Large intestine (tissue), 3 donors: ENCODE measurements around the gene POP7. TPM values are rescaled to one million over a fixed set of nuclear protein-coding genes. Genes with fewer than 3 reads are reported as not detected.

Experiments used
- DNase-seq, 2 donors: peaks; one replicate each; pipeline versions ENCODE4 v3.0.0 to v3.0.0-alpha.2; 2013
- H3K27ac ChIP-seq: one replicate; pipeline ENCODE4 v1.5.1; 2013; ENCODE audit warnings: low read length
- H3K27me3 ChIP-seq: 2 replicates; pipeline ENCODE4 v1.6.1; 2013; ENCODE audit warnings: low read length; ENCODE audit not compliant: control insufficient read depth, insufficient read depth
- H3K36me3 ChIP-seq: 2 replicates; pipeline ENCODE4 v1.6.1; 2013; ENCODE audit warnings: low read length; ENCODE audit not compliant: control insufficient read depth, insufficient read depth
- H3K4me1 ChIP-seq: one replicate; pipeline ENCODE4 v1.6.1; 2013; ENCODE audit warnings: low read length; ENCODE audit not compliant: control insufficient read depth, insufficient read depth
- H3K4me3 ChIP-seq: one replicate; pipeline ENCODE4 v1.5.1; 2013; ENCODE audit warnings: low read length
- H3K9me3 ChIP-seq: one replicate; pipeline ENCODE4 v1.6.1; 2013; ENCODE audit warnings: mild to moderate bottlenecking, low read depth, low read length, moderate library complexity; ENCODE audit not compliant: control insufficient read depth
- WGBS: methylation state at CpG from one replicate; pipeline ENCODE4 v1.1.5; 2013; ENCODE audit warnings: low lambda C conversion rate; ENCODE audit not compliant: insufficient coverage; 5-methylcytosine and 5-hydroxymethylcytosine counted together
- polyA plus RNA-seq: library from polyadenylated mRNA; unstranded; fragments of 120-200 nt; gene quantifications from one replicate; pipeline ENCODE4 v1.2.1, GENCODE V29; 2013

The POP7 gene
- polyA plus RNA-seq, 1 donor = 28.7 TPM

- H3K4me3 ChIP-seq = no peak overlapping the region
- H3K27ac ChIP-seq = no peak overlapping the region
- H3K36me3 ChIP-seq = no peaks in the 10 kb centered on the region
- peaks cover 4% of the 10 kb centered on the region for H3K4me1 ChIP-seq
- H3K9me3 ChIP-seq = no peaks in the 10 kb centered on the region
- no peak for DNase-seq
- no CpG with 5 or more reads among the region's 12 CpGs for WGBS
- peaks cover 3% of the 10 kb centered on the region for H3K27me3 ChIP-seq
Observed at GRCh38 chr7:100726996-100727761, 21.3 kb downstream of the POP7 start.

GRCh38 chr7:100728196-100728595, 22.3 kb downstream of the POP7 start:
- no CpG with 5 or more reads among the region's 8 CpGs for WGBS
- H3K36me3 ChIP-seq = no peaks in the 10 kb centered on the region
- DNase-seq = no peak

DNA sequence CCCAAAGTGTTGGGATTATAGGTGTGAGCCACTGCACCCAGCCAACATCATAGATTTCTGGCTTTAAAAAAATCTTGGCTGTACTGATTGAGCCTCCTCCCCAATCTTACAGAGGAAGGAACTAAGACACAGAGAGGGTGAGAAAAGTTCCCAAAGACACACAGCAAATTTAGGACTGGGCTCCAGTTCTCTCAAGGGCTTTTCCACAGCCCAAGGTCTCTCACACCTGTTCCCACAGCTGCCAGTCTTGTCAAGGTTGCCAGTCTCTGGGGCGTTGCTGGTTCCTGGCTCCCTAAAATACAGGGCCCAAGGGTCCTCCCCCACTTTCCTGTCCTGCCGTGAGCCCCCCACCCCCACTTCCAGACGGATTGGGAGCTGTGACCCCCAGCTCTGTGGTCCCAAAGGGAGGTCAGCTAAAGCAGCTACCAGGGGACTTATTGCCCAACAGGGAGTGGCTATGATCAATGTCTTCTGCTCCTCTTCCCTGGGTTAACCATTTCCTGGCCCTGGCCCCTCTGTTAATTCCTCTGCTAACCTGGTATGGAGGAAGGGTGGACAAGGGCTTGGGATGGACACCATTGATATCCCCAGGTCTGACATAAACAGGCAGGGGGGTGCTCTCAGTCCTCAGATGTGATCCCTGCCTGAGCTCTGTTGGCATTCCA, 24.3 kb downstream of the POP7 start:
- Histone ChIP-seq H3K4me1 (no peaks in the 10 kb centered on the region), H3K36me3 (no peaks in the 10 kb centered on the region), H3K4me3 (no peak overlapping the region), H3K9me3 (no peaks in the 10 kb centered on the region), H3K27me3 (no peaks in the 10 kb centered on the region), H3K27ac (no peak overlapping the region)
- no CpG with 5 or more reads among the region's 3 CpGs for WGBS
- no peak for DNase-seq

More at GRCh38 chr7:100728196-100728595, 22.3 kb downstream of the POP7 start:
- Histone ChIP-seq H3K4me3 (no peak overlapping the region), H3K9me3 (no peaks in the 10 kb centered on the region), H3K4me1 (peaks cover 4% of the 10 kb centered on the region), H3K27me3 (no peaks in the 10 kb centered on the region), H3K27ac (no peak overlapping the region)

DNA sequence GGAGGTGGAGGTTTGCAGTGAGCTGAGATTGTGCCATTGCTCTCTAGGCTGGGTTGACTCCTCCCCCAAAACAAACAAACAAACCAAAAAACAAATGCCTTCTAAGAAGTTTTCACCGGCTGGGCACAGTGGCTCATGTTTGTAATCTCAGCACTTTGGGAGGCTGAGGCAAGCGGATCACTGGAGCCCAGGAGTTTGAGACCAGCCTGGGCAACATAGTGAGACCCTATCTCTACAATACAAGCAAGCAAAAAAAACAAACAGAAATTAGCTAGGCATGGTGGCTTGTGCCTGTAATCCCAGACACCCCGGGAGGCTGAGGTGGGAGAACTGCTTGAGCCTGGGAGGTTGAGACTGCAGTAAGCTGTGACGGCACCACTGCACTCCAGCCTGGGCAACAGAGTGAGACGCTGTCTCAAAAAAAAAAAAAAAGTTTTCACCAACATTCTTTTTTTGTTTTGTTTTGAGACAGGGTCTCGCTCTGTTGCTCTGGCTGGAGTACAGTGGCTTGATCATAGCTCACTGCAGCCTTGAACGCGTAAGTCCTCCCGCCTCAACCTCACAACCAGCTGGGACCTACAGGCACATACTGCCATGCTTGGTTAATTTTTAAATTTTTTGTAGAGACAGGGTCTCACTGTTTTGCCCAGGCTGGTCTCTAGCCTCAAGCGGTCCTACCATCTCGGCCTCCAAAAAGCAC, 26.2 kb downstream of the POP7 start:
- Histone ChIP-seq H3K27me3 (no peaks in the 10 kb centered on the region), H3K27ac (no peak overlapping the region), H3K4me1 (no peaks in the 10 kb centered on the region), H3K4me3 (no peak overlapping the region), H3K36me3 (no peaks in the 10 kb centered on the region), H3K9me3 (no peaks in the 10 kb centered on the region)
- no CpG with 5 or more reads among the region's 11 CpGs for WGBS
- DNase-seq = no peak

GRCh38 chr7:100735730-100736129, 29.8 kb downstream of the POP7 start:
- DNase-seq = no peak
- no peaks in the 10 kb centered on the region for H3K27me3 ChIP-seq
- no CpG with 5 or more reads among the region's 7 CpGs for WGBS
- H3K4me3 ChIP-seq = no peak overlapping the region
- H3K36me3 ChIP-seq = no peaks in the 10 kb centered on the region
- no peak overlapping the region for H3K27ac ChIP-seq
- H3K9me3 ChIP-seq = no peaks in the 10 kb centered on the region
- no peaks in the 10 kb centered on the region for H3K4me1 ChIP-seq

- H3K36me3 ChIP-seq = no peaks in the 10 kb centered on the region
- no CpG with 5 or more reads among the region's 13 CpGs for WGBS
- H3K27ac ChIP-seq = no peak overlapping the region
- no peak for DNase-seq
- no peaks in the 10 kb centered on the region for H3K9me3 ChIP-seq
- no peaks in the 10 kb centered on the region for H3K4me1 ChIP-seq
- no peaks in the 10 kb centered on the region for H3K27me3 ChIP-seq
- H3K4me3 ChIP-seq = no peak overlapping the region
Observed at GRCh38 chr7:100736671-100737070, 30.8 kb downstream of the POP7 start.

- no peaks in the 10 kb centered on the region for H3K4me1 ChIP-seq
- DNase-seq = no peak
- no peaks in the 10 kb centered on the region for H3K9me3 ChIP-seq
- WGBS = no CpG with 5 or more reads among the region's 6 CpGs
- H3K27ac ChIP-seq = no peak overlapping the region
- H3K27me3 ChIP-seq = no peaks in the 10 kb centered on the region
- no peaks in the 10 kb centered on the region for H3K36me3 ChIP-seq
- no peak overlapping the region for H3K4me3 ChIP-seq
Observed at GRCh38 chr7:100739934-100740333, 34.0 kb downstream of the POP7 start.

DNA sequence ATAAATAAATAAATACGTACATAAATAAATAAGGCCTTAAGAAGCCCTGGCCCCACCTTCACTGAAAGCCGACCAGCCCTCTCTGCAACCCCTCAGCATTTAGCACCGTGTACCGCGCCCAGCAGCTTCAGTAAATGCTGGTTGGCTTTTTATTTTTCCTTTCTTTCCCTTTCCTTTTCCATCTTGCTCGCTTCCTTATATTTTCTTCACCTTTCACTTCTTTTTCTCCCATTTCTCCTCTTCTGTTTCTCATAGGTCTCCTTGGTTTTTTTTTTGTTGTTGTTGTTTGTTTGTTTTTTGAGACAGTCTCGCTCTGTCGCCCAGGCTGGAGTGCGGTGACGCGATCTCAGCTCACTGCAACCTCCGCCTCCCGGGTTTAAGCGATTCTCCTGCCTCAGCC, 38.7 kb downstream of the POP7 start:
- H3K4me3 ChIP-seq = no peak overlapping the region
- H3K4me1 ChIP-seq = no peaks in the 10 kb centered on the region
- H3K36me3 ChIP-seq = no peaks in the 10 kb centered on the region
- no peak overlapping the region for H3K27ac ChIP-seq
- H3K9me3 ChIP-seq = peaks cover 2% of the 10 kb centered on the region
- H3K27me3 ChIP-seq = peaks cover 4% of the 10 kb centered on the region
- DNase-seq = no peak
- 94% methylated on average over 4 of the region's 14 CpGs for WGBS

DNA sequence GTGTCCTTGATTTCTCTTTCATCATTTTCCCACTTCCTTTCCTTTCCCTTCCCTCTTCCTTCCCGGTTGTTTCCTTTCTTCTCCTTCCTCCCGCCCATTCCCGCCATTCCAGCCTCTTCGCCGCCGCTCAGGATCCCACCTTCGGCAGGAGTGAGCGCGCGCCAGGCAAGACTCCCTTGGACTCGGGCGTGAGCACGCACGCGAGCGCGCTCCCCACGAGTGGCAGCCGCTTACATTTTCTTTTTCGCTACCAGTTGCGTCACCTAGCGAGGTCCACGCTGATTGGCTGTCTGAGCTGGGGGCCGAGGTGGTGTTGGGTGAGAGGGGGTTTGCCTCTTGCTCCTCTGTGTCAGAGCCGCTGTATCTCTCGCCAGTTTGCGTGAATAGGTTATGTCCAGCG, 39.3 kb downstream of the POP7 start:
- Histone ChIP-seq H3K4me3 (peak overlapping the region; percentile 25), H3K27ac (no peak overlapping the region), H3K9me3 (peaks cover 2% of the 10 kb centered on the region), H3K27me3 (peaks cover 4% of the 10 kb centered on the region), H3K4me1 (no peaks in the 10 kb centered on the region), H3K36me3 (no peaks in the 10 kb centered on the region)
- DNase-seq = peak; percentile 37 to 67
- 4% methylated on average over 5 of the region's 28 CpGs for WGBS

- no peak overlapping the region for H3K4me3 ChIP-seq
- no peak for DNase-seq
- H3K36me3 ChIP-seq = no peaks in the 10 kb centered on the region
- H3K27ac ChIP-seq = no peak overlapping the region
- no peaks in the 10 kb centered on the region for H3K9me3 ChIP-seq
- H3K27me3 ChIP-seq = peaks cover 20% of the 10 kb centered on the region
- no peaks in the 10 kb centered on the region for H3K4me1 ChIP-seq
- no CpG with 5 or more reads among the region's 5 CpGs for WGBS
Observed at GRCh38 chr7:100752994-100753393, 47.1 kb downstream of the POP7 start.
